HepG2 (cell line): ENCODE data around the gene MAGEA4. TPM values are rescaled to one million over a fixed set of nuclear protein-coding genes. Genes with fewer than 3 reads are reported as not detected.

Experiments
- ATAC-seq: fragments of 200-7000 bp; cut with Tn5 transposase; 3 replicates; pipeline ENCODE4 v1.9.1; 2020; ENCODE audit warnings: mild to moderate bottlenecking, moderate library complexity
- BruUV-seq: library from RNA; stranded (reverse); fragments of 400-500 nt; replicated peaks from 2 replicates; lab custom pipeline; 2021; lab: Mats Ljungman, UMichigan
- CTCF ChIA-PET: fragments of 300-600 bp; formaldehyde crosslinking; extraction: SDS; loops from one replicate; lab custom pipeline; 2021; ENCODE audit warnings: low total read pairs, inconsistent platforms, low intra/inter-chr PET ratio; lab: Yijun Ruan, JAX
- POLR2A ChIA-PET: fragments of 350-600 bp; sonication (Branson Sonifier 250); formaldehyde crosslinking; loops from one replicate; lab custom pipeline; 2020; ENCODE audit warnings: antibody characterized with exemption, inconsistent platforms; lab: Yijun Ruan, JAX
- DNase-seq: peaks from one replicate; pipeline ENCODE4 v3.0.0-alpha.2; 2015; ENCODE audit warnings: low spot score
- FAIRE-seq: peaks from 3 replicates; lab custom pipeline; 2011; peaks lifted over from hg19 to GRCh38; lab: Jason Lieb, UNC
- H2AFZ ChIP-seq: one replicate; pipeline ENCODE4 v1.6.1; 2011; ENCODE audit warnings: low read length, inconsistent platforms
- H3K27ac ChIP-seq: fragments of 300-600 bp; 3 replicates; pipeline ENCODE4 v1.8.0; 2011; ENCODE audit warnings: mixed run types, mild to moderate bottlenecking, mixed read lengths, low read length, inconsistent platforms; ENCODE audit not compliant: insufficient read depth; ENCODE audit errors: extremely low read length
- H3K27me3 ChIP-seq, 2 experiments: fragments of 200-600 bp in 1 of 2; 2 replicates in 1 of 2; 3 replicates in 1 of 2; pipeline versions ENCODE4 v1.6.0 to v1.8.0; 2011; ENCODE audit warnings: low read length in 2 of 2, mild to moderate bottlenecking in 2 of 2, moderate library complexity in 2 of 2, inconsistent platforms in 1 of 2; ENCODE audit not compliant: insufficient read depth in 2 of 2, control insufficient read depth in 1 of 2
- H3K36me3 ChIP-seq, 2 experiments: fragments of 200-600 bp in 1 of 2; replicated peaks in 1 of 2; 2 replicates in 1 of 2; 3 replicates in 1 of 2; pipeline versions ENCODE4 v1.5.1 to v1.8.0; 2011; ENCODE audit warnings: low read length in 2 of 2, inconsistent platforms in 1 of 2; ENCODE audit not compliant: insufficient read depth in 2 of 2, control insufficient read depth in 1 of 2
- H3K4me1 ChIP-seq: 2 replicates; pipeline ENCODE4 v1.5.1; 2012; ENCODE audit warnings: low read length, inconsistent platforms; ENCODE audit not compliant: insufficient read depth
- H3K4me2 ChIP-seq: 2 replicates; pipeline ENCODE4 v1.6.0; 2011; ENCODE audit warnings: low read depth, low read length, inconsistent platforms
- H3K4me3 ChIP-seq, 3 experiments: fragments of 200-600 bp in 1 of 3; sonication (generic), shearing (Covaris generic) in 1 of 3; replicated peaks in 1 of 3; 2 replicates each; pipeline ENCODE4 v1.5.1; 2011 to 2016; ENCODE audit warnings: low read length in 3 of 3, inconsistent platforms in 2 of 3, low read depth in 2 of 3, mild to moderate bottlenecking in 2 of 3, control low read depth in 1 of 3, mixed read lengths in 1 of 3; ENCODE audit not compliant: insufficient read depth in 1 of 3
- H3K79me2 ChIP-seq: one replicate; pipeline ENCODE4 v1.6.1; 2011; ENCODE audit warnings: low read length, inconsistent platforms; ENCODE audit not compliant: insufficient read depth
- H3K9ac ChIP-seq: 2 replicates; pipeline ENCODE4 v1.6.0; 2011; ENCODE audit warnings: mild to moderate bottlenecking, low read depth, low read length, inconsistent platforms; ENCODE audit not compliant: insufficient read depth
- H3K9me3 ChIP-seq: 2 replicates; pipeline ENCODE4 v1.5.1; 2012; ENCODE audit warnings: mild to moderate bottlenecking, low read length
- H4K20me1 ChIP-seq: 2 replicates; pipeline ENCODE4 v1.6.0; 2011; ENCODE audit warnings: inconsistent platforms, mild to moderate bottlenecking, low read length, moderate library complexity; ENCODE audit not compliant: insufficient read depth
- ATAD3A ChIP-seq: sonication (generic); formaldehyde crosslinking; IDR thresholded peaks from 2 replicates; pipeline ENCODE4 v1.4.0; 2020; ENCODE audit warnings: missing genetic modification reagents
- BRCA1 ChIP-seq: sonication (generic); formaldehyde crosslinking; IDR thresholded peaks from 2 replicates; pipeline ENCODE4 v1.4.0; 2020; ENCODE audit warnings: missing genetic modification reagents
- HHEX ChIP-seq: IDR thresholded peaks from 2 replicates; pipeline ENCODE4 v1.6.1; 2016; ENCODE audit warnings: control low read depth
- MED1 ChIP-seq: sonication (generic); formaldehyde crosslinking; IDR thresholded peaks from 2 replicates; pipeline ENCODE4 v1.4.0; 2020; ENCODE audit warnings: missing genetic modification reagents
- NFRKB ChIP-seq: fragments of 450-650 bp; IDR thresholded peaks from 2 replicates; pipeline ENCODE4 v1.6.1; 2017
- PAX8 ChIP-seq: sonication (generic); formaldehyde crosslinking; IDR thresholded peaks from 2 replicates; pipeline ENCODE4 v1.8.0; 2022; ENCODE audit warnings: mild to moderate bottlenecking, missing genetic modification reagents, borderline replicate concordance
- SMARCE1 ChIP-seq: fragments of 450-650 bp; IDR thresholded peaks from 2 replicates; pipeline ENCODE4 v1.6.1; 2017; ENCODE audit warnings: borderline replicate concordance
- ZNF329 ChIP-seq: sonication (generic); formaldehyde crosslinking; IDR thresholded peaks from 2 replicates; pipeline ENCODE4 v1.9.0; 2021; ENCODE audit warnings: low read depth, mild to moderate bottlenecking, missing genetic modification reagents
- ZNF335 ChIP-seq: sonication (generic); formaldehyde crosslinking; IDR thresholded peaks from 2 replicates; pipeline ENCODE4 v1.4.0; 2020; ENCODE audit warnings: missing genetic modification reagents
- ZNF350 ChIP-seq: sonication (generic); formaldehyde crosslinking; IDR thresholded peaks from 2 replicates; pipeline ENCODE4 v1.4.0; 2020; ENCODE audit warnings: mild to moderate bottlenecking, low read depth, missing genetic modification reagents, borderline replicate concordance
- WGBS: methylation state at CpG from one replicate; pipeline ENCODE4 v1.1.6; 2017; ENCODE audit warnings: low lambda C conversion rate; 5-methylcytosine and 5-hydroxymethylcytosine counted together
- in situ Hi-C: cut with HindIII; loops from 2 replicates; pipeline ENCODE4 v1.10.0; 2017; ENCODE audit warnings: low pct_unique_long_range_greater_than_20kb; ENCODE audit not compliant: extremely low pct_ligation_motif_present
- intact Hi-C: fragments of 100-400 bp; cut with micrococcal nuclease; formaldehyde crosslinking; loops from one replicate; pipeline ENCODE4 v1.10.0; 2022; ENCODE audit not compliant: unreplicated experiment
- polyA plus RNA-seq, 8 experiments: library from polyadenylated mRNA; depleted of rRNA in 3 of 8; stranded (reverse) in 7 of 8; unstranded in 1 of 8; fragments of >200 nt; fragmentation: Illumina TruSeq in 4 of 8; extraction: Trizol in 4 of 8; gene quantifications; 2 replicates each; pipeline versions ENCODE4 v1.2.1 to v1.2.3, GENCODE V29; 2011 to 2016; ENCODE audit warnings: low read depth in 4 of 8, missing spikeins in 1 of 8, mixed read lengths in 1 of 8; ENCODE audit not compliant: insufficient read depth in 1 of 8
- total RNA-seq, 5 experiments: library from RNA; depleted of rRNA; stranded (reverse); fragments of >200 nt; fragmentation: Illumina TruSeq; extraction: Trizol; gene quantifications; 2 replicates each; pipeline ENCODE4 v1.2.3, GENCODE V29; 2016; ENCODE audit warnings: low read depth in 1 of 5
- TF ChIP-seq, protein P1 (sequence below): sonication (generic); formaldehyde crosslinking; IDR thresholded peaks from 2 replicates; pipeline ENCODE4 v1.9.0; 2022; ENCODE audit warnings: missing genetic modification reagents, mild to moderate bottlenecking, borderline replicate concordance

MAGEA4 gene
- total and polyA plus RNA-seq, 2 of the 13 experiments (the other 11 are each of a cell fraction or from before 2014, with no cell fraction given) = not detected

DNA sequence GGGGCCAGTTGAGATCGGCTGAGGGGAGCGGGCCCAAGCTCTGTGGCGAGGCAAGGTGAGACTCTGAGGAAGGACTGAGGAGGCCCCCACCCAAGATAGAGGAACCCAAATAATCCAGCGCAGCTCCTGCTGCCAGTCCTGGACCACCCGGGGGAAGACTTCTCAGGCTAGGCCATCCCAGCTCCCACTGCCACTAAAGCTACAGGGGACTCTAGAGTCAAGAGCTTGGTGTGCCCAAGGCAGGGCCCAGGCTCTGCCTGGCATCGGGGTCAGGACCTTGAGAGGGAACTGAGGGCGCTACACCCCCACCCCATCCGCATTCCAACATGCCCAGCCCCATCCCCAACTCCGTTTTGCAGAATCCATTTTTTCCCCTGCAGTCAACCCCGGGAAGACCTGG is 8.6 kb downstream of the MAGEA4 start:
- Histone ChIP-seq H3K36me3 (no peaks in the 10 kb centered on the region), H4K20me1 (no peaks in the 10 kb centered on the region), H3K79me2 (no peaks in the 10 kb centered on the region)
- no peak for FAIRE-seq
- ATAC-seq = no peak
- BruUV-seq = no TSS peak
- no peak for TF ChIP-seq PAX8 (CRISPR knock-in tag)
- no peak for TF ChIP-seq ZNF335 (CRISPR knock-in tag)
- TF ChIP-seq HHEX (CRISPR knock-in tag) = no peak
- TF ChIP-seq ATAD3A (CRISPR knock-in tag) = no peak
- TF ChIP-seq SMARCE1 = no peak
- TF ChIP-seq ZNF350 = no peak
- no peak for TF ChIP-seq BRCA1 (CRISPR knock-in tag)
- no peak for TF ChIP-seq NFRKB
- TF ChIP-seq, all 625 proteins: peak for 0
- H2AFZ ChIP-seq = no peak overlapping the region
- in situ Hi-C loops = no loop called here
- no peak overlapping the region for H3K27ac ChIP-seq
- 0 out of 5 replicates have a peak, but pooled peaks cover 0 to under 1% of the 10 kb centered on the region in 2 experiments for H3K27me3 ChIP-seq
- WGBS = 7% methylated on average over 3 of the region's 10 CpGs
- no peak overlapping the region for H3K9ac ChIP-seq
- CTCF ChIA-PET = no interaction called here
- H3K4me2 ChIP-seq = no peak overlapping the region
- no peaks in the 10 kb centered on the region for H3K9me3 ChIP-seq
- POLR2A ChIA-PET = no interaction called here
- DNase-seq = no peak
- no peaks in the 10 kb centered on the region for H3K4me1 ChIP-seq
- H3K4me3 ChIP-seq = no peak overlapping the region
- intact Hi-C loops = no loop called here

DNA sequence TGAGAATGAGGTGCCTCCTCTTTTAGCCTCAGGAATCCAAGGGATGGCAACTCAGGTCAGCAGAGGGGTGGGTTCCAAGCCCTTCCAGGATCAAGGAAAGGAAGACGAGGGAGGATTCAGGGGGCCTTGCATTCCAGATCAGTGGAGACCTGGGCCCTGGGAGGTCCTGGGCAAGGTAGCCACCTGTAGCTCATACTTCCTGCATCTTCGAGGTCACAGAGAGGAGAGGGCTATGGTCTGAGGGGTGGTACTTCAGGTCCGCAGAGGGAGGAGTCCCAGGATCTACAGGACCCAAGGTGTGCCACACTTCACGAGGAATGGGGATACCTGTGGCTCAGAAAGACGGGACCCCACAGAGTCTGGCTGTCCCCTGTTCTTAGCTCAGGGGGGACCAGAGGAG is 9.2 kb downstream of the MAGEA4 start:
- H2AFZ ChIP-seq = no peak overlapping the region
- WGBS = 0% methylated on average over 2 of the region's 5 CpGs
- H3K4me1 ChIP-seq = no peaks in the 10 kb centered on the region
- DNase-seq = no peak
- no peak for TF ChIP-seq MED1 (CRISPR knock-in tag)
- TF ChIP-seq, protein P1, sequence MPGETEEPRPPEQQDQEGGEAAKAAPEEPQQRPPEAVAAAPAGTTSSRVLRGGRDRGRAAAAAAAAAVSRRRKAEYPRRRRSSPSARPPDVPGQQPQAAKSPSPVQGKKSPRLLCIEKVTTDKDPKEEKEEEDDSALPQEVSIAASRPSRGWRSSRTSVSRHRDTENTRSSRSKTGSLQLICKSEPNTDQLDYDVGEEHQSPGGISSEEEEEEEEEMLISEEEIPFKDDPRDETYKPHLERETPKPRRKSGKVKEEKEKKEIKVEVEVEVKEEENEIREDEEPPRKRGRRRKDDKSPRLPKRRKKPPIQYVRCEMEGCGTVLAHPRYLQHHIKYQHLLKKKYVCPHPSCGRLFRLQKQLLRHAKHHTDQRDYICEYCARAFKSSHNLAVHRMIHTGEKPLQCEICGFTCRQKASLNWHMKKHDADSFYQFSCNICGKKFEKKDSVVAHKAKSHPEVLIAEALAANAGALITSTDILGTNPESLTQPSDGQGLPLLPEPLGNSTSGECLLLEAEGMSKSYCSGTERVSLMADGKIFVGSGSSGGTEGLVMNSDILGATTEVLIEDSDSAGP = no peak
- no peak for TF ChIP-seq ZNF329
- CTCF ChIA-PET = no interaction called here
- no peak overlapping the region for H3K4me2 ChIP-seq
- no peaks in the 10 kb centered on the region for H3K9me3 ChIP-seq
- H3K4me3 ChIP-seq = no peak overlapping the region
- no peaks in the 10 kb centered on the region for H3K36me3 ChIP-seq
- no peak for ATAC-seq
- POLR2A ChIA-PET = no interaction called here
- no peak overlapping the region for H3K27ac ChIP-seq
- no peak for FAIRE-seq
- intact Hi-C loops (no loop called here), in situ Hi-C loops (no loop called here)
- H4K20me1 ChIP-seq = no peaks in the 10 kb centered on the region
- no peak overlapping the region for H3K9ac ChIP-seq
- BruUV-seq = no TSS peak
- H3K79me2 ChIP-seq = no peaks in the 10 kb centered on the region
- H3K27me3 ChIP-seq = 0 out of 5 replicates have a peak, but pooled peaks cover 0 to 4% of the 10 kb centered on the region in 2 experiments
